SK-N-SH (cell line): Measurements from ENCODE around the gene CBR1. TPM values are rescaled to one million over a fixed set of nuclear protein-coding genes. Genes with fewer than 3 reads are reported as not detected.

Experiments
- CTCF ChIA-PET: fragments of 300-600, 350-600 bp; formaldehyde crosslinking; extraction: SDS; loops from one replicate; lab custom pipeline; 2021; lab: Yijun Ruan, JAX
- POLR2A ChIA-PET: fragments of 350-600 bp; sonication (Branson Sonifier 250); formaldehyde crosslinking; extraction: SDS; loops from one replicate; lab custom pipeline; 2020; ENCODE audit warnings: antibody characterized with exemption, inconsistent platforms; lab: Yijun Ruan, JAX
- DNase-seq: peaks from one replicate; pipeline ENCODE4 v3.0.0; 2012
- H2AFZ ChIP-seq: fragments of 200-600 bp; sonication (generic); 2 replicates; pipeline ENCODE4 v1.8.1; 2016; ENCODE audit warnings: antibody characterized with exemption, mild to moderate bottlenecking, low read depth
- H3F3A ChIP-seq: fragments of 200-600 bp; sonication (generic); replicated peaks from 2 replicates; pipeline ENCODE3; 2016; ENCODE audit warnings: antibody characterized with exemption, mild to moderate bottlenecking; ENCODE audit not compliant: insufficient read depth
- H3K27ac ChIP-seq, 2 experiments: fragments of 200-500 bp in 1 of 2; fragments of 200-600 bp in 1 of 2; sonication (Bioruptor generic) in 1 of 2; sonication (generic), shearing (Covaris generic) in 1 of 2; 2 replicates each; pipeline versions ENCODE4 v1.5.1 to v1.6.1; 2014 to 2016; ENCODE audit warnings: low read depth in 2 of 2, inconsistent platforms in 1 of 2, low read length in 1 of 2, mild to moderate bottlenecking in 1 of 2, mixed read lengths in 1 of 2
- H3K27me3 ChIP-seq: fragments of 200-600 bp; sonication (generic), shearing (Covaris generic); 2 replicates; pipeline ENCODE4 v1.6.1; 2016; ENCODE audit warnings: mixed run types; ENCODE audit not compliant: insufficient read depth
- H3K36me3 ChIP-seq, 2 experiments: fragments of 200-500 bp in 1 of 2; fragments of 200-600 bp in 1 of 2; sonication (Bioruptor generic) in 1 of 2; sonication (generic) in 1 of 2; replicated peaks in 1 of 2; 2 replicates each; pipeline versions ENCODE3 to v1.5.1; 2014 to 2016; ENCODE audit warnings: low read length in 1 of 2, mild to moderate bottlenecking in 1 of 2; ENCODE audit not compliant: insufficient read depth in 2 of 2, control insufficient read depth in 1 of 2
- H3K4me1 ChIP-seq, 2 experiments: fragments of 200-500 bp in 1 of 2; fragments of 200-600 bp in 1 of 2; sonication (Bioruptor generic) in 1 of 2; sonication (generic), shearing (Covaris generic) in 1 of 2; 2 replicates each; pipeline versions ENCODE4 v1.5.1 to v1.6.1; 2014 to 2016; ENCODE audit warnings: low read depth in 1 of 2, low read length in 1 of 2, mixed run types in 1 of 2; ENCODE audit not compliant: insufficient read depth in 2 of 2, control insufficient read depth in 1 of 2
- H3K4me2 ChIP-seq: fragments of 200-600 bp; sonication (generic), shearing (Covaris generic); 2 replicates; pipeline ENCODE4 v1.6.1; 2017; ENCODE audit warnings: mixed run types
- H3K4me3 ChIP-seq, 2 experiments: fragments of 200-500 bp in 1 of 2; fragments of 200-600 bp in 1 of 2; sonication (Bioruptor generic) in 1 of 2; sonication (generic), shearing (Covaris generic) in 1 of 2; 2 replicates each; pipeline versions ENCODE4 v1.5.1 to v1.8.1; 2014 to 2016; ENCODE audit warnings: low read depth in 2 of 2, inconsistent platforms in 1 of 2, low read length in 1 of 2, mild to moderate bottlenecking in 1 of 2, mixed read lengths in 1 of 2, moderate library complexity in 1 of 2
- H3K79me2 ChIP-seq: fragments of 200-600 bp; sonication (generic); 2 replicates; pipeline ENCODE4 v1.8.1; 2017; ENCODE audit warnings: mild to moderate bottlenecking; ENCODE audit not compliant: insufficient read depth
- H3K9ac ChIP-seq: fragments of 200-600 bp; sonication (generic); 2 replicates; pipeline ENCODE4 v1.6.1; 2017; ENCODE audit warnings: mixed run types
- H3K9me2 ChIP-seq: fragments of 200-600 bp; sonication (generic); 2 replicates; pipeline ENCODE4 v1.6.1; 2017; ENCODE audit warnings: mixed run types
- H3K9me3 ChIP-seq: fragments of 200-600 bp; sonication (generic); 2 replicates; pipeline ENCODE4 v1.6.1; 2017; ENCODE audit warnings: mixed run types, mild to moderate bottlenecking, moderate library complexity
- H4K20me1 ChIP-seq: fragments of 200-600 bp; sonication (generic); 2 replicates; pipeline ENCODE4 v1.6.1; 2017; ENCODE audit warnings: mild to moderate bottlenecking, mixed run types; ENCODE audit not compliant: insufficient read depth
- CHD2 ChIP-seq: fragments of 150-350 bp; IDR thresholded peaks from 2 replicates; pipeline ENCODE4 v1.6.1; 2018; ENCODE audit warnings: low read length; ENCODE audit not compliant: partially characterized antibody
- EZH2phosphoT487 ChIP-seq: fragments of 200-600 bp; sonication (generic); IDR thresholded peaks from 2 replicates; pipeline ENCODE4 v1.6.1; 2017; ENCODE audit warnings: low read depth, mixed run types, mild to moderate bottlenecking, antibody characterized with exemption, moderate library complexity, borderline replicate concordance
- FOSL2 ChIP-seq: IDR thresholded peaks from 2 replicates; pipeline ENCODE4 v1.4.0; 2012; ENCODE audit warnings: low read depth, mild to moderate bottlenecking, moderate library complexity, borderline replicate concordance
- FOXJ3 ChIP-seq: sonication (generic); formaldehyde crosslinking; IDR thresholded peaks from 2 replicates; pipeline ENCODE4 v1.5.1; 2020; ENCODE audit warnings: mild to moderate bottlenecking, missing genetic modification reagents
- GATA2 ChIP-seq: sonication (generic); formaldehyde crosslinking; IDR thresholded peaks from 2 replicates; pipeline ENCODE4 v1.5.0; 2020; ENCODE audit warnings: mild to moderate bottlenecking, missing genetic modification reagents
- JUND ChIP-seq: IDR thresholded peaks from 2 replicates; pipeline ENCODE4 v1.4.0; 2012
- MEF2A ChIP-seq: IDR thresholded peaks from 2 replicates; pipeline ENCODE4 v1.4.0; 2012; ENCODE audit warnings: low read depth, borderline replicate concordance
- MXI1 ChIP-seq: IDR thresholded peaks from 2 replicates; pipeline ENCODE4 v1.6.1; 2012; ENCODE audit warnings: mild to moderate bottlenecking, low read depth, low read length, improper control_type of control experiment
- RCOR1 ChIP-seq: fragments of 150-350 bp; IDR thresholded peaks from 2 replicates; pipeline ENCODE4 v1.6.1; 2017; ENCODE audit warnings: antibody characterized with exemption, low read length
- RFX5 ChIP-seq: IDR thresholded peaks from 2 replicates; pipeline ENCODE4 v1.6.1; 2012; ENCODE audit warnings: mild to moderate bottlenecking, improper control_type of control experiment, low read length
- SIN3A ChIP-seq: IDR thresholded peaks from 2 replicates; pipeline ENCODE4 v1.6.1; 2012; ENCODE audit warnings: low read depth, mild to moderate bottlenecking, low read length, moderate library complexity, borderline replicate concordance
- TAF1 ChIP-seq: IDR thresholded peaks from 2 replicates; pipeline ENCODE4 v1.6.1; 2012; ENCODE audit warnings: low read depth, mild to moderate bottlenecking, low read length, moderate library complexity, borderline replicate concordance
- TEAD4 ChIP-seq: IDR thresholded peaks from 2 replicates; pipeline ENCODE4 v1.4.0; 2012; ENCODE audit warnings: mild to moderate bottlenecking, borderline replicate concordance; ENCODE audit not compliant: insufficient read depth
- WGBS: methylation state at CpG from one replicate; pipeline ENCODE4 v1.1.6; 2017; ENCODE audit warnings: low lambda C conversion rate; 5-methylcytosine and 5-hydroxymethylcytosine counted together
- polyA plus RNA-seq, 3 experiments: library from polyadenylated mRNA; depleted of rRNA; stranded (reverse); fragments of >200 nt; gene quantifications; 2 replicates each; pipeline ENCODE4 v1.2.3, GENCODE V29; 2012
- TF ChIP-seq, protein P1 (sequence below): fragments of 150-350 bp; IDR thresholded peaks from 2 replicates; pipeline ENCODE4 v1.6.1; 2016; ENCODE audit warnings: mild to moderate bottlenecking, low read depth, low read length
- TF ChIP-seq, protein P2 (sequence below): IDR thresholded peaks from 2 replicates; pipeline ENCODE4; 2012
- TF ChIP-seq, protein P3 (sequence below): IDR thresholded peaks from 2 replicates; pipeline ENCODE4 v1.4.0; 2012; ENCODE audit warnings: low read depth, borderline replicate concordance
- TF ChIP-seq, protein P4 (sequence below): IDR thresholded peaks from 2 replicates; pipeline ENCODE4 v1.6.1; 2012; ENCODE audit warnings: mild to moderate bottlenecking, low read depth, low read length, moderate library complexity

Gene CBR1
- polyA plus RNA-seq, 1 of the 3 experiments (the other 2 are of a cell fraction) = 136 TPM

DNA sequence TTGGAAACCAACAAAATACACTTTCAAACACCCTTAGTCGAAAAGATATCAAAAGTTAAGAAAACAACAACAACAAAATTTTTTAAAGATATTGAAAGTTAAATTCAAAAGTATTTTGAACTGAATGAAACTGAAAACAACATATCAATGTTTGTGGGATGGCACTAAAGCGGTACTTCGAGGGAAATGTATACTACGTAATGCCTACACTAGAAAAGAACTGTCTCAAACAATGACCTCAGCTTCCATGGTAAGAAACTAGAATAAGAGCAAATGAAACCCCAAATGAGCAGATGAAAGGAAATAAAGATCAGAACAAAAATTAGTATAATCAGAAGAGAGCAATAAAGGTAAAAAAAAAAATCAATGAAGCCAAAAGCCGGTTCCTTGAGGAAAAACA, 6.1 kb downstream of the CBR1 start:
- no peak for TF ChIP-seq JUND
- no peak for TF ChIP-seq FOXJ3 (CRISPR knock-in tag)
- TF ChIP-seq RFX5 = no peak
- TF ChIP-seq, protein P1, sequence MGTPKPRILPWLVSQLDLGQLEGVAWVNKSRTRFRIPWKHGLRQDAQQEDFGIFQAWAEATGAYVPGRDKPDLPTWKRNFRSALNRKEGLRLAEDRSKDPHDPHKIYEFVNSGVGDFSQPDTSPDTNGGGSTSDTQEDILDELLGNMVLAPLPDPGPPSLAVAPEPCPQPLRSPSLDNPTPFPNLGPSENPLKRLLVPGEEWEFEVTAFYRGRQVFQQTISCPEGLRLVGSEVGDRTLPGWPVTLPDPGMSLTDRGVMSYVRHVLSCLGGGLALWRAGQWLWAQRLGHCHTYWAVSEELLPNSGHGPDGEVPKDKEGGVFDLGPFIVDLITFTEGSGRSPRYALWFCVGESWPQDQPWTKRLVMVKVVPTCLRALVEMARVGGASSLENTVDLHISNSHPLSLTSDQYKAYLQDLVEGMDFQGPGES = no peak
- no peaks in the 10 kb centered on the region for H3K27me3 ChIP-seq
- no peak overlapping the region for H2AFZ ChIP-seq
- H3K79me2 ChIP-seq = 0 out of 2 replicates have a peak, but pooled peaks cover 4% of the 10 kb centered on the region
- no peaks in the 10 kb centered on the region for H3F3A ChIP-seq
- H3K9ac ChIP-seq = no peak overlapping the region
- no peak overlapping the region for H3K4me2 ChIP-seq
- ChIA-PET CTCF (no interaction called here), POLR2A (no interaction called here)
- no peaks in the 10 kb centered on the region for H3K9me3 ChIP-seq
- no peak overlapping the region for H3K4me3 ChIP-seq
- H3K9me2 ChIP-seq = no peaks in the 10 kb centered on the region
- H3K4me1 ChIP-seq = peaks cover 0 to 15% of the 10 kb centered on the region in 2 experiments; a peak in 1 of 4 replicates
- DNase-seq = no peak
- peaks cover 8 to 14% of the 10 kb centered on the region in 2 experiments for H3K36me3 ChIP-seq
- H4K20me1 ChIP-seq = no peaks in the 10 kb centered on the region
- H3K27ac ChIP-seq = no peak overlapping the region
- 94% methylated on average over 5 of the region's 5 CpGs for WGBS

DNA sequence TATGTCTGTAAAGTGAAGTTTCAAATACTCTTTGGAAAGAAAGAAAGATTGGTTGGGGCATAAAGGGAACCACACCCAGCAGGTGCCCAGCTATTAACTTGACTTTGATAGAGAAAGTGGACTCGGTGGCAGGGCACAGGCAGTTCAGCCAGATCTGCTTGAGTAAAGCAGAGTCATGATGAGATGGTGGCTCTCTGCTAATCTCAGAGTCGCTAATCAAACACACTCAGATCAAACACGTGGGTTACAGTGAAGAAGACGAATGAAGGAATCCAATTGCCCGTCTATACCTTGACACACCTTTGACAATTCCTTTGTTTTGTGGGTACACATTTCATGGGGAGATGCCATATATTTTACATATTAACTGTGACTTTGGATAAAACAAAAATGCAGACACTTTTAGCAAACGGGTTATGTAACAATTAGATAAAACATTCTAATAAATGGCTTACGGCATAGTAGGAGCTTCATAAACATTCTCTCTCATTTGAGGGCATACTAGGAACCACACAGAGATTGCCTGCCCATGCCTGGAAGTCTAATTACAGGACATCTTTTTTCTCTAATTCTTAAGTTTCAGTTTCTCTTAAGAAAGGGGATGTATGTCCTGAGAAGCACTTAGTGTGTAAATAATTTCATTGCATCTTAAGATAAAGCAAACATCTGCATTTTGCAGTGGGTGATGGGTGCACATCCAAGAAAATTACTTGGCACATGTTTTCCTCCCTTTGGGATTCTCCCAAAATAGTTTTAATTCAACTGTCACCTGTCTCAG, 7.2 kb downstream of the CBR1 start:
- H3K4me2 ChIP-seq = no peak overlapping the region
- no peaks in the 10 kb centered on the region for H3F3A ChIP-seq
- H3K4me3 ChIP-seq = no peak overlapping the region
- no peaks in the 10 kb centered on the region for H3K27me3 ChIP-seq
- H3K9me3 ChIP-seq = no peaks in the 10 kb centered on the region
- no peaks in the 10 kb centered on the region for H3K9me2 ChIP-seq
- no peaks in the 10 kb centered on the region for H4K20me1 ChIP-seq
- no peak for DNase-seq
- TF ChIP-seq MEF2A (no peak), SIN3A (no peak), RCOR1 (no peak), FOSL2 (no peak), MXI1 (no peak), EZH2phosphoT487 (no peak), TEAD4 (no peak), JUND (no peak), GATA2 (no peak), TAF1 (no peak), CHD2 (no peak)
- TF ChIP-seq, protein P2, sequence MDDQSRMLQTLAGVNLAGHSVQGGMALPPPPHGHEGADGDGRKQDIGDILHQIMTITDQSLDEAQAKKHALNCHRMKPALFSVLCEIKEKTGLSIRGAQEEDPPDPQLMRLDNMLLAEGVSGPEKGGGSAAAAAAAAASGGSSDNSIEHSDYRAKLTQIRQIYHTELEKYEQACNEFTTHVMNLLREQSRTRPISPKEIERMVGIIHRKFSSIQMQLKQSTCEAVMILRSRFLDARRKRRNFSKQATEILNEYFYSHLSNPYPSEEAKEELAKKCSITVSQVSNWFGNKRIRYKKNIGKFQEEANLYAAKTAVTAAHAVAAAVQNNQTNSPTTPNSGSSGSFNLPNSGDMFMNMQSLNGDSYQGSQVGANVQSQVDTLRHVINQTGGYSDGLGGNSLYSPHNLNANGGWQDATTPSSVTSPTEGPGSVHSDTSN = no peak
- TF ChIP-seq, protein P3, sequence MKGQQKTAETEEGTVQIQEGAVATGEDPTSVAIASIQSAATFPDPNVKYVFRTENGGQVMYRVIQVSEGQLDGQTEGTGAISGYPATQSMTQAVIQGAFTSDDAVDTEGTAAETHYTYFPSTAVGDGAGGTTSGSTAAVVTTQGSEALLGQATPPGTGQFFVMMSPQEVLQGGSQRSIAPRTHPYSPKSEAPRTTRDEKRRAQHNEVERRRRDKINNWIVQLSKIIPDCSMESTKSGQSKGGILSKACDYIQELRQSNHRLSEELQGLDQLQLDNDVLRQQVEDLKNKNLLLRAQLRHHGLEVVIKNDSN = no peak
- TF ChIP-seq, protein P4, sequence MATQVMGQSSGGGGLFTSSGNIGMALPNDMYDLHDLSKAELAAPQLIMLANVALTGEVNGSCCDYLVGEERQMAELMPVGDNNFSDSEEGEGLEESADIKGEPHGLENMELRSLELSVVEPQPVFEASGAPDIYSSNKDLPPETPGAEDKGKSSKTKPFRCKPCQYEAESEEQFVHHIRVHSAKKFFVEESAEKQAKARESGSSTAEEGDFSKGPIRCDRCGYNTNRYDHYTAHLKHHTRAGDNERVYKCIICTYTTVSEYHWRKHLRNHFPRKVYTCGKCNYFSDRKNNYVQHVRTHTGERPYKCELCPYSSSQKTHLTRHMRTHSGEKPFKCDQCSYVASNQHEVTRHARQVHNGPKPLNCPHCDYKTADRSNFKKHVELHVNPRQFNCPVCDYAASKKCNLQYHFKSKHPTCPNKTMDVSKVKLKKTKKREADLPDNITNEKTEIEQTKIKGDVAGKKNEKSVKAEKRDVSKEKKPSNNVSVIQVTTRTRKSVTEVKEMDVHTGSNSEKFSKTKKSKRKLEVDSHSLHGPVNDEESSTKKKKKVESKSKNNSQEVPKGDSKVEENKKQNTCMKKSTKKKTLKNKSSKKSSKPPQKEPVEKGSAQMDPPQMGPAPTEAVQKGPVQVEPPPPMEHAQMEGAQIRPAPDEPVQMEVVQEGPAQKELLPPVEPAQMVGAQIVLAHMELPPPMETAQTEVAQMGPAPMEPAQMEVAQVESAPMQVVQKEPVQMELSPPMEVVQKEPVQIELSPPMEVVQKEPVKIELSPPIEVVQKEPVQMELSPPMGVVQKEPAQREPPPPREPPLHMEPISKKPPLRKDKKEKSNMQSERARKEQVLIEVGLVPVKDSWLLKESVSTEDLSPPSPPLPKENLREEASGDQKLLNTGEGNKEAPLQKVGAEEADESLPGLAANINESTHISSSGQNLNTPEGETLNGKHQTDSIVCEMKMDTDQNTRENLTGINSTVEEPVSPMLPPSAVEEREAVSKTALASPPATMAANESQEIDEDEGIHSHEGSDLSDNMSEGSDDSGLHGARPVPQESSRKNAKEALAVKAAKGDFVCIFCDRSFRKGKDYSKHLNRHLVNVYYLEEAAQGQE = no peak
- H3K9ac ChIP-seq = no peak overlapping the region
- ChIA-PET POLR2A (no interaction called here), CTCF (interaction anchor here (1.0 to 1.1 kb wide), 2 partner anchors 9 to 48 kb away, joined by 3 to 5 read pairs; no protein-coding TSS in a partner anchor)
- no peak overlapping the region for H2AFZ ChIP-seq
- 78% methylated on average over 7 of the region's 7 CpGs for WGBS
- peaks cover 0 to 7% of the 10 kb centered on the region in 2 experiments; a peak in 1 of 4 replicates for H3K4me1 ChIP-seq
- H3K79me2 ChIP-seq = no peaks in the 10 kb centered on the region
- H3K27ac ChIP-seq = no peak overlapping the region
- H3K36me3 ChIP-seq = peaks cover 1 to 8% of the 10 kb centered on the region in 2 experiments
